Osteocyte (in vitro differentiated cells): ENCODE measurements around the gene REEP3. TPM values are rescaled to one million over a fixed set of nuclear protein-coding genes. Genes with fewer than 3 reads are reported as not detected.

ENCODE experiments used
- DNase-seq: peaks from one replicate; pipeline ENCODE4 v3.0.0; 2021; ENCODE audit warnings: mixed read lengths; ENCODE audit not compliant: unreplicated experiment; ENCODE audit errors: extremely low spot score
- H3K27ac Mint-ChIP-seq: one replicate; pipeline ENCODE4 v1.8.0; 2021; ENCODE audit warnings: mild to moderate bottlenecking, mixed read lengths; ENCODE audit not compliant: unreplicated experiment
- H3K27me3 Mint-ChIP-seq: one replicate; pipeline ENCODE4 v1.8.0; 2021; ENCODE audit warnings: mixed read lengths; ENCODE audit not compliant: unreplicated experiment
- H3K36me3 Mint-ChIP-seq: one replicate; pipeline ENCODE4 v1.8.0; 2021; ENCODE audit warnings: mixed read lengths; ENCODE audit not compliant: unreplicated experiment
- H3K4me1 Mint-ChIP-seq: one replicate; pipeline ENCODE4 v1.8.0; 2021; ENCODE audit warnings: mixed read lengths; ENCODE audit not compliant: unreplicated experiment
- H3K4me3 Mint-ChIP-seq: one replicate; pipeline ENCODE4 v1.8.0; 2021; ENCODE audit warnings: mild to moderate bottlenecking, moderate library complexity, mixed read lengths; ENCODE audit not compliant: unreplicated experiment
- H3K9me3 Mint-ChIP-seq: one replicate; pipeline ENCODE4 v1.8.0; 2021; ENCODE audit warnings: mixed read lengths; ENCODE audit not compliant: unreplicated experiment
- total RNA-seq: library from RNA; stranded (reverse); gene quantifications from 2 replicates; pipeline ENCODE4 v1.2.1, GENCODE V29; 2021
- TF ChIP-seq, protein P1 (sequence below): fragments of 200-600 bp; sonication (generic); IDR thresholded peaks from 2 replicates; pipeline ENCODE4 v1.5.0; 2021; ENCODE audit warnings: antibody characterized with exemption, mild to moderate bottlenecking, moderate library complexity

Gene REEP3
- total RNA-seq, 1 donor from 2014 or later, result 85.7 TPM

DNA sequence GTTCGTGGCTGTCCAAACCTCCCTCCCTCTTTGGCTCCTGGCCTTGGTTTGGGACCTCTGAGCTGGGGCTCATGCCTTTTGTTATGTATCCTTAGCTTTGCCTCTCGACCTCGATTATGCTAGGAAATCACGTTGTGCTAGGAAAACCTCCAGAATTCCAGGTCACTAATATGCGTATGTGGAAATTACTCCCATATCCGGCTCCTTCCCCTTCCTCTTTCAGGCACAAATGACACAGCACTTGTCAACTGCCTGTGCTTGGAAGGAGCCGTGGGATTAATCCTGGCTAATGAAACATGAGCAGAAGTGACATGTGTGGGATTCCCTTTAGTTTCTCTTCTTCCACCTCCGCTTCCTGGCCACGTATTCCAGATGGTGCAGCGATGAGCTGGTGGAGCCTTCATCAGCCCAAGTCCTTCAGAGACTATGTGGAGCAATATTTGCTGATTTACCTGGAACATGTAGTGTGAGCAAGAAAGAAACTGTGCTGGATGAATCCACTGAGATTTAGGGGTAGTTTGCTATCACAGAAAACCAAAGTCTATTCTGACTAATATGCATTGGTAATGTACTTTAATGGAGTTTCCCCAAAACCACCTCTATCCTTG lies 149.2 kb downstream of the REEP3 start:
- Mint-ChIP-seq H3K4me3 (no peak overlapping the region), H3K4me1 (peaks cover 62% of the 10 kb centered on the region), H3K9me3 (no peaks in the 10 kb centered on the region), H3K27ac (no peak overlapping the region), H3K27me3 (no peaks in the 10 kb centered on the region), H3K36me3 (no peaks in the 10 kb centered on the region)
- DNase-seq, result no peak
- TF ChIP-seq, protein P1, sequence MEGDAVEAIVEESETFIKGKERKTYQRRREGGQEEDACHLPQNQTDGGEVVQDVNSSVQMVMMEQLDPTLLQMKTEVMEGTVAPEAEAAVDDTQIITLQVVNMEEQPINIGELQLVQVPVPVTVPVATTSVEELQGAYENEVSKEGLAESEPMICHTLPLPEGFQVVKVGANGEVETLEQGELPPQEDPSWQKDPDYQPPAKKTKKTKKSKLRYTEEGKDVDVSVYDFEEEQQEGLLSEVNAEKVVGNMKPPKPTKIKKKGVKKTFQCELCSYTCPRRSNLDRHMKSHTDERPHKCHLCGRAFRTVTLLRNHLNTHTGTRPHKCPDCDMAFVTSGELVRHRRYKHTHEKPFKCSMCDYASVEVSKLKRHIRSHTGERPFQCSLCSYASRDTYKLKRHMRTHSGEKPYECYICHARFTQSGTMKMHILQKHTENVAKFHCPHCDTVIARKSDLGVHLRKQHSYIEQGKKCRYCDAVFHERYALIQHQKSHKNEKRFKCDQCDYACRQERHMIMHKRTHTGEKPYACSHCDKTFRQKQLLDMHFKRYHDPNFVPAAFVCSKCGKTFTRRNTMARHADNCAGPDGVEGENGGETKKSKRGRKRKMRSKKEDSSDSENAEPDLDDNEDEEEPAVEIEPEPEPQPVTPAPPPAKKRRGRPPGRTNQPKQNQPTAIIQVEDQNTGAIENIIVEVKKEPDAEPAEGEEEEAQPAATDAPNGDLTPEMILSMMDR, result no peak

DNA sequence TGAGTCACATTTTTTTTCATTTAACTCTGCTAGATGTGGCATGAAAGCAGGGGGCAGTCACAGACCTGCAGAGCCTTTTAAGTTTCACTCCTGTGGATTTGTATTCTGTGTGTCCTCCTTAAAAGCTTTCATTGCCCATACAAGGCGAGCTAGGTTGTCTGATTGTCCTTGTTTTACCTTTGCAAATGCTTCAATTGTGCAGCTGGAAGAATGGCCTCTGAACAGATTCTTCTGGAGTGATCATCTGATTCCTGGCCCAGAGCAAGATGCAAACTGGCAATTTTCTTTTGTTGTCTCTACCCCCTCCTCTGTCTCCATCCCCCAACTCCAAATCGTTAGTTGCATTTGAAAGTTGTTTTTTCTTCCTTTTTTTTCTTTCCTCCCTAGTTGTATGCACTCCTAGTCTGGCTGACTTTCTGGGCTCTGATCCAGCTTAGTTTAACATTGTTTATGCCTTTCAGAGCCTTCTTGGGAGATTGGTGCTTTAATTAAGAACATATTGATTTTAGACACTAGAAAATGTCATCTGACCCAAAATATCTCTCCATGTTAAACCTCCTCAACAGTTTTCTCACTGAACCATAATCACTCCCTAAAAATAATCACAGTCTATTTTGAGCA lies 150.2 kb downstream of the REEP3 start:
- TF ChIP-seq, protein P1, result peak; percentile 20
- H3K4me3 Mint-ChIP-seq, result peak overlapping the region; percentile 34
- no peaks in the 10 kb centered on the region for H3K36me3 Mint-ChIP-seq
- H3K27me3 Mint-ChIP-seq, result no peaks in the 10 kb centered on the region
- no peak for DNase-seq
- H3K9me3 Mint-ChIP-seq, result no peaks in the 10 kb centered on the region
- H3K27ac Mint-ChIP-seq, result peak overlapping the region; percentile 82
- peaks cover 59% of the 10 kb centered on the region for H3K4me1 Mint-ChIP-seq

DNA sequence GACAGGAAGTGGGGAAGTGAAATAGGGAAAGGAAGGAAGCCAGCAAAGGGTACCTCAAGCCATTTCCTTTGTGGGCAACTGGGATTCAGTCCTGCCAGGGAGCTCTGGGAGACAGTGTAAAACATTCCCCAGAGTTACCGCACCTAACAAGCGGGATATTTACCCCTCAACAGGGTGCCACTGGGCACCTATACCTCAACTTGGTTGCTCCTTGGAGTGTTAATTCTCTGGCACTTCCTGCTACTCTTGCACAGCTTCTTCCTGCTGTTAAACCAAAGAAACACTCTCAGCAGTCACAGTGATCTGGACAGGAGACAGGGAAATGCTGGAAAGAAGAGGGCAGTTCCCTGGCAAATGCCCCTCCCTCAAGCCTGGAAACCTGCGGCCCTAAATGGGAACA lies 151.3 kb downstream of the REEP3 start:
- TF ChIP-seq, protein P1, result no peak
- Mint-ChIP-seq H3K9me3 (no peaks in the 10 kb centered on the region), H3K4me3 (no peak overlapping the region), H3K4me1 (peaks cover 50% of the 10 kb centered on the region), H3K27me3 (no peaks in the 10 kb centered on the region), H3K36me3 (no peaks in the 10 kb centered on the region), H3K27ac (peak overlapping the region; percentile 82)
- no peak for DNase-seq

DNA sequence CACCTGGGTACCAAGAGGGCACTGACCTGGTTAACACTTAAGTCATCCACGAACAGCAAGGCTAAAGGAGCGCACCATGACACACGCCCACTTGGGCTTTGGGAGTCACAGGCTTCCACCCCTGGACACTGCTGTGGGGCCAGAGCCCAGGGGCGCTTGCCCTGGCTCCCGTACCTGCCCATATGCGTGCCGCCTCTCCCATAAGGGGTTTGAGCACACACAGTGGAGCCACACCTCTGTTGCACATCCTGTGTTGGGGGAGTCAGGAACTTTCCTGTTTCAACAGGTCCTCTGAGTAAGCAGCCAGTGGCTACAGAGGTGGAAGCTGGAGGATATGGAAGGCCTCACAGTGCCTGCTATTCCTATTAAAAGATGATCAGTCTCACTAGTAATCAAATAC lies 152.0 kb downstream of the REEP3 start:
- Mint-ChIP-seq H3K27ac (no peak overlapping the region), H3K4me3 (no peak overlapping the region), H3K4me1 (peaks cover 43% of the 10 kb centered on the region), H3K27me3 (no peaks in the 10 kb centered on the region), H3K36me3 (no peaks in the 10 kb centered on the region), H3K9me3 (no peaks in the 10 kb centered on the region)
- TF ChIP-seq, protein P1, result no peak
- DNase-seq, result no peak

DNA sequence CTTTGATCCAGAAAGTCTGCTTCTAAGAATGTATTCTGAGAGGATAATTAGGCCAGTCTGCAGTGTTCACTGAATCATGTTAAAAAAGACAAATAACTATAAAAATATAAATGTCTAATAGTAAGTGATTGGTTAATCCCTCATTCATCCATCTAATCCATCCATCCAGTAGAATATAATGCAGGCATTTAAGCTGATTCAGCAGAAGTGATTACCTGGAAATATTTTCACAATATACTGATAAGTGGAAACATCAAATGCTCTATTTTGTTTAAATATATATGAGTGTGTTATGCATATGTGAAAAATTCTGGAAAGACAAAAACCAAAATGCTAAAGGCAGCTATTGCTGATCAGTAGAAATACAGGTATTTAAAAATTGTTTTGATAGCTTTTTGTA lies 152.6 kb downstream of the REEP3 start:
- no peaks in the 10 kb centered on the region for H3K36me3 Mint-ChIP-seq
- no peaks in the 10 kb centered on the region for H3K27me3 Mint-ChIP-seq
- no peak for DNase-seq
- TF ChIP-seq, protein P1, result no peak
- H3K27ac Mint-ChIP-seq, result no peak overlapping the region
- peaks cover 43% of the 10 kb centered on the region for H3K4me1 Mint-ChIP-seq
- H3K9me3 Mint-ChIP-seq, result no peaks in the 10 kb centered on the region
- H3K4me3 Mint-ChIP-seq, result no peak overlapping the region

Other genes with a start within 250 kb of the REEP3 start
- gene JMJD1C, start 55.4 kb upstream of the REEP3 start, total RNA-seq, result 118 and 120 TPM in 2 replicates